GM18526 (cell line): ENCODE measurements around the gene DCK.

ENCODE experiments used
- POLR2A ChIP-seq: IDR thresholded peaks from 3 replicates; pipeline ENCODE4 v1.6.1; 2011; ENCODE audit not compliant: insufficient read length; ENCODE audit errors: extremely low read depth

DCK gene

GRCh38 chr4:70992391-70992881 lies 1.0 kb upstream of the DCK start:
- no peak for TF ChIP-seq POLR2A

- no peak for TF ChIP-seq POLR2A
These were observed 569 bp downstream of the DCK start for GRCh38 chr4:70994069-70994366.

- TF ChIP-seq POLR2A, result no peak
These were observed 1.1 kb downstream of the DCK start for GRCh38 chr4:70994387-70995099.

DNA sequence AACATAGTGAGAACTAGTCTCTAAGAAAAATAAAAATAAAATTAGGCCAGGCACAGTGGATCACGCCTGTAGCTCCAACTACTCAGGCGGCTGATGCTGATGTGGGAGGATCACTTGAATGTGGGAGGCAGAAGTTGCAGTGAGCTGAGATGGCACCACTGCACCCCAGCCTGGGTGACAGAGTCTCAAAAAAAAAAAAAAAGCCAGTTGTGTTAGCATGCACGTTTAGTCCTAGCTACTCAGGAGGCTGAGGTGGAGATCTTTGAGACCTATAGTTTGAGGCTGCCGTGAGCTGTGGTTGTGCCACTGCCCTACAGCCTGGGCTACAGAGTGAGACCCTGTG lies 2.5 kb downstream of the DCK start:
- no peak for TF ChIP-seq POLR2A

DNA sequence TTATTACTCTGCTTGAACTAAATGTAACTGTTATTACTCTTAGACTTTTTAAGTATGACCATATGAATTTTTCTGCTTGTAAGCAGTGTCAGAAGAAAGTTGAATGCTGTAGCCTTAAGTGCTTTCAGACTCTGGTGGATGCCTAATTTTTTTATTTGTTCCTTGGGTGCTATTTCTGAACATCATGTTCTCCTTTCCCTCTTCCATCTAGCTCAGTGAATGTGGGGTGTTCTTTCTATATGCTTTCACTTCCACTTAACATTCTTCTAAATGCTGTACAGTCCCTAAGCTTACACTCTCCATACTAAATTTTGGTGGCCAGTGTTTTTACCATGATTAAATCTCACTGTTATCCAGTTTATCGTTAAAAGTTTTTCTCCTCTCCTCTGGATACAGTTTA lies 3.6 kb downstream of the DCK start:
- no peak for TF ChIP-seq POLR2A

GRCh38 chr4:70997546-70997945 lies 4.1 kb downstream of the DCK start:
- no peak for TF ChIP-seq POLR2A

- no peak for TF ChIP-seq POLR2A
These were observed 10.9 kb downstream of the DCK start for GRCh38 chr4:71004281-71004851.

DNA sequence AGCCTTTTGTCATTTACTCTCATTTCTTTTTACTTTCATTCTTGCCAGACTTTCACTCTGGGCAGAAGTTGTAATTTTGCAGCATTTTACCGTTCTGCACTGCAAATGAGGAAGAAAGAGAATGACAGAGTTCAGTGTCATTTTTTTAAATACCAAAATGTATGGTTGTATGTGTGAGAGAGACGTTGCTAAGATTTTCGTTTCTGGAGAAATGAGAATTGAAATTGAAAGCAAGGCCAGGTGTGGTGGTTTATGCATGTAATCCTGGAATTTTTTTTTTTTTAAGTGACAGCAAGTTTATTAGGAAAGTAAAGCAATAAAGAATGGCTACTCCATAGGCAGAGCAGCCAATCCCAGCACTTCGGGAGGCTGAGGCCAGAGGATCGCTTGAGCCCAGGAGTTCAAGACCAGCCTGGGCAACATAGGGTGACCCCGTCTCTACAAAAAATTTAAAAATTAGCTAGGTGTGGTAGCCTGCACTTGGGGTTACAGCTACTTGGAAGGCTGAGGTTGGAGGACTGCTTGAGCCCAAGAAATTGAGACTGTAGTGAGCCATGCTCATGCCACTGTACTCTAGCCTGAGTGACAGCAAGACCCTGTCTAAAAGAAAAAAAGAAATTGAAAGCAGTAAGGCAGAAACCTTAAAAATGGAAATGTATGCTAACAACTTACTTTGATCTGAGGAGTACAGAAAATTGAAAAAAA lies 12.9 kb downstream of the DCK start:
- no peak for TF ChIP-seq POLR2A

GRCh38 chr4:71008196-71008595 lies 14.7 kb downstream of the DCK start:
- no peak for TF ChIP-seq POLR2A

DNA sequence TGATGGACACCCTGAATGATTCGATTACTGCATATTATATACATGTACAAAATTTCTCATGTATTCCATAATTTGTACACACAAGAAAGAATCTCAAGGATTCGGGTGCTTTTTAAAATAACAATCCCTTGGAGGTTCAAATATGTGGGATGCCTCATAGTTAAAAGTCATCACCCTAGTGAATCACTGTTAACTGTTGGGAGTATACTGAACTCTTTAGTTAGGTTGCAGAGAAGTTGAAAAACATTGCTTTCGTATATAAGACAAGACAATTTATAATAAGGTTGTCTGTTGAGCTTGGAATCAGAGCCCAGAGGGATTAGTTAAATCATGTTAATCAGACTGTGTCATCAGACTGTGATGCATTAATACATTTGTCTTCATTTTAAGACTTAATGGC lies 15.6 kb downstream of the DCK start:
- TF ChIP-seq POLR2A, result no peak

DNA sequence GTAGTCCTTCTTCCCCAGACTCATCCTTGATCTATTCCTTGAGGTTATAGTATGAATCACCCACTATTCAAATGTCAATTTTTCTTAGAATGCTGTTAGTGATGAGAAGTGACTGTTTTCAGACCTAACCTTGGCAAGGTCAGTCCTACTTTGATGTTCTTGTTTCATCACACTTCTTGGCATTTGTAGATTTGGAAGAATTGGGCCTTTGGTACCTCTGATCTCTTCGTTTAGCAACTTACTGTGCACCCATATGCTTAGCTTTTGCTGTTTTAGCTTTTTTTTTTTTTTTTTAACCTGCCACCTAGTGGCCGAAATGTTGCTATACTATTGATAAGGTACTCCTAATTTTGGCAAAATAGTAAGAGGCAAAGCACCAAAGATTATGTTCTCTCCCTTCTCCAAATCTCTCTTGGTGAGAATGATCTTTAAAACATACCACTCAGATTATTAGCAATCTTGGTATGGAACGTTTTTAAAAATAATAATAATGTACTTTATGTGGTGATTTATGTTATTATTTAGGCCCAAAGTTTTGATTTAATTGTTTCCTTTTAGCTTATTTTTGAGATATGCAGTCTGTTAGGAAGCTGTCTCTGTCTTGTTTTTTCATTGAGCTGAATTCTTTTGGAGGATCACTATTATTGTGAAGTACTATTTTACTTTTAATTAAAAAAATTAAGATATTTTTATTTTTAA lies 16.6 kb downstream of the DCK start:
- no peak for TF ChIP-seq POLR2A

DNA sequence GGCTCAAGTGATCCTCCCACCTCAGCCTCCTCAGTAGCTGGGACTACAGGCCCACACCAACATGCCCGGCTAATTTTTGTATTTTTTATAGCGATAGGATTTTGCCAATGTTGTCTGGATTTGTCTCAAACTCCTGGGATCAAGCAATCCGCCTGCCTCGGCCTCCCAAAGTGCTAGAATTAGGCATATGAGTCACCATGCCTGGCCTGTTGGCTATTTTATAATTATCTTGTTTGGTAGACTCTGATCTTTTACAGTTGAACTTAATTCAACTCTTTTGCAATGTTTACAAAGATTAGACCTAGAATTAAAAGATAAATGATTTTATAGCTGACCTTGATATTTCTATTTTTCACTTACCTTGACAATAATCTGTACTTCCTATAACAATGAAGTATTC lies 18.0 kb downstream of the DCK start:
- TF ChIP-seq POLR2A, result no peak

- TF ChIP-seq POLR2A, result no peak
These were observed 27.2 kb downstream of the DCK start for GRCh38 chr4:71020611-71021010.

DNA sequence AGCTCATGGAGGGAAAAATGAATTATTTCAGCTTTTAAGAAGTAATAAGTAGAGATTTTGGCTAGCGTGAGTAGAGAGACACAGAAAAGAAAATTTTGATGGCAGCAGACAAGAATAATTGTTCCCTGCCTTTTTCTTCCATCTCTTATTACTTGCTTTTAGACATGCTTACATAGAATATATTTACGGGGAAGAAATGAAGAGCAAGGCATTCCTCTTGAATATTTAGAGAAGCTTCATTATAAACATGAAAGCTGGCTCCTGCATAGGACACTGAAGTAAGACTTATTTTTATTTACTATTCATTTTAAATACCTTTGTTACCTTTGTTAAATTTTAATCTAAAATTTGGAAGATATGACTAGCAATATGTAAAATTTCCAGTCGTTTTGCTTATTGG lies 32.2 kb downstream of the DCK start:
- TF ChIP-seq POLR2A, result no peak

GRCh38 chr4:71026086-71026485 lies 32.6 kb downstream of the DCK start:
- no peak for TF ChIP-seq POLR2A

GRCh38 chr4:71027611-71028010 lies 34.2 kb downstream of the DCK start:
- no peak for TF ChIP-seq POLR2A
